Endometrium (tissue), 2 donors: ENCODE measurements around the gene SLC35G6.
"Not testable (repeated sequence)": the region's sequence is repeated elsewhere in the genome, so short reads cannot be mapped to it uniquely, and the experiment has no call there.

ENCODE experiments used
- FAIRE-seq: peaks from 2 replicates; lab custom pipeline; 2012; peaks lifted over from hg19 to GRCh38; lab: Jason Lieb, UNC
- donor health status: control.
- donor health status: control.

Gene SLC35G6

DNA sequence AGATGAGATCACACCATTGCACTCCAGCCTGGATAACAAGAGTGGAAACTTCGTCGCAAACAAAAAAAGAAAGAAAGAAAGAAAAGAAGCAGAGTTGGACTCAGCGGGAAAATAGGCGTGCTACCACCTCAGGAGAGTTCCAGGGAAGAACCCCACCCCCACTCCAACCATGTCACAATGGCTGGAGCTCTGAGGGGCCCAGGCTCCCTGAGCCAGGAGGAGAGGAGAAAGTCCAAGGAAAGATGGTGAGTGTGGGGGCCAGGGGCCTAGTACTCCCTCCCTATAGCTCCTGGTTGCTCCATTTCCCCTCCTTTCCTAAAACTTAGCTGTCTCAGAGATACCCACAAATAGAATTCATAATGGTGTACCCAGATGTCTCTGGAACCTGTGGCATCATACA lies at the start of gene SLC35G6:
Gene SLC35G6 (plus strand): TSS at position 172 of the 400 bp plus-strand sequence. CDS start 71 bp downstream, at position 243.
- not testable (repeated sequence) for FAIRE-seq

GRCh38 chr17:7432296-7432695 lies 49.0 kb upstream of the SLC35G6 start:
- no peak for FAIRE-seq

DNA sequence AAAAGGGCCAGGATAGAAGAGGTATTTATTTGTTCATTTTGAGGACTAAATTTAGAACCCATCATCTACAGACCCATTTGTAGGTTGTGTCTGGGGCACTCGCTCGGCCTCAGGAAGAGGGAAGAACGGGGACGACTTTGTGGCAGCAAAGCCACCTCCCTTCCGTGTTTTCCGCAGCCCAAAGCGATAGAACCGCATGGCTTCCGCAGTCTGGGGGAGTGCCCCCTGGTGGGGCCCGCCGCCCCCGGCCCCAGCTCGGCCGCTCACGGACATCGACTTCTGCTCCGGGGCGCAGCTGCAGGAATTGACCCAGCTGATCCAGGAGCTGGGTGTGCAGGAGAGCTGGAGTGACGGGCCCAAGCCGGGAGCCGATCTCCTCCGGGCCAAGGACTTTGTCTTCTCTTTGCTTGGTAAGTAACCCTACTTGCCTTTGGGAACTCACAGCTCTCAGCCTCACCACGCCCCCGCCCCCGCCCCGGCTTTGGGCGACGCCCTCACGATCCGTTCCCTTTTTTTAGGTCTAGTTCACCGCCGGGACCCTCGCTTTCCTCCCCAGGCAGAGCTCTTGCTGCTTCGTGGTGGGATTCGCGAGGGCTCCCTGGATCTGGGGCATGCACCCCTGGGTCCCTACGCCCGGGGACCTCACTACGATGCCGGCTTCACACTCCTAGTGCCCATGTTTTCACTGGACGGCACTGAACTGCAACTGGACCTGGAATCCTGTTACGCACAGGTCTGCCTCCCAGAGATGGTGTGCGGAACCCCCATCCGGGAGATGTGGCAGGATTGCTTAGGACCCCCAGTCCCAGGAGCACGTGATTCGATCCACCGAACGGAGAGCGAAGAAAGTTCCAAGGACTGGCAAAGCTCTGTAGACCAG lies 45.3 kb upstream of the SLC35G6 start:
- FAIRE-seq: no peak

DNA sequence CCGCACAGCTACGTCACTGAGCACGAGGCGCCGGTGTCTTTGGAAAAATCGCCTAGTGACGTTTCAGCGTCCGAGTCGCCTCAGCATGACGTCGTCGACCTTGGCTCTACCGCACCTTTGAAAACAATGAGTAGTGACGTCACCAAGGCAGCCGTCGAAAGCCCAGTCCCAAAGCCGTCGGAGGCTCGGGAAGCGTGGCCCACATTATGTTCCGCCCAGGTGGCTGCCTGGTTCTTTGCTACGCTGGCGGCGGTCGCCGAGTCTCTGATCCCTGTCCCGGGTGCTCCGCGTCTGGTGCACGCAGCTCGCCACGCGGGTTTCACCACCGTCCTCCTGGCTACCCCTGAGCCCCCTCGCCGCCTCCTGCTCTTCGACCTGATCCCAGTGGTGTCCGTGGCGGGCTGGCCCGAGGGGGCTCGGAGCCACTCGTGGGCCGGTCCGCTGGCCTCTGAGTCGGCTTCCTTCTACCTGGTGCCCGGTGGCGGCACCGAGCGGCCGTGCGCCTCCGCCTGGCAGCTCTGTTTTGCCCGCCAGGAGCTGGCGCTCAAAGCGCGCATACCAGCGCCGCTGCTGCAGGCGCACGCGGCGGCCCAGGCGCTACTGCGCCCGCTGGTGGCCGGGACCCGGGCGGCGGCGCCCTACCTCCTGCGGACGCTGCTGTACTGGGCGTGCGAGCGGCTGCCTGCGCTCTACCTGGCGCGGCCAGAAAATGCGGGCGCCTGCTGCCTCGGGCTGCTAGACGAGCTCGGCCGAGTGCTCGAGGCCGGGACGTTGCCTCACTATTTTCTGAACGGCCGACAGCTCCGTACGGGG lies 44.5 kb upstream of the SLC35G6 start:
- FAIRE-seq: no peak

DNA sequence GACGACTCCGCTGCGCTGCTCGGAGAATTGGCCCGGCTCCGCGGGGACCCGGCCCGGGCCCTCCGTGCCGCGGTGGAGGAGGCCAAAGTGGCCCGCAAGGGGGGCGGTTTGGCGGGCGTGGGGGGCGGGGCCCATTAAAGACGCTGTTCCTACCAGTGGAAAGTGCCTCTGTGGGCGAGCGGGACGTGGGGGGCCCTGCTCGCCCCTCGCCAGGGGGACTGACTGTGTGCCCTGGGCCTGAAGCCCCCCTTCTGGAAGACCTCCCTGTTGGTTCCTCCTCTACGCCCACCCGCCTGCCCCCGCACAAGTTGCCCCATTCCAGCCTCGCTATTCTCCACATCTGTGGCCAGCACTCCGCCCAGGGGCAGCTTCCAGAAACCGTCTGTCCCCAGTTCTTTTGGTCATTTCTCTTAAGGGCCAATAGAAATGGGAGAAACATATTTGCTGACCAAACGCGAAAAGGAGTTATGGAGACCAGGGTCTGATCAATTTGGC lies 43.8 kb upstream of the SLC35G6 start:
- FAIRE-seq: no peak

DNA sequence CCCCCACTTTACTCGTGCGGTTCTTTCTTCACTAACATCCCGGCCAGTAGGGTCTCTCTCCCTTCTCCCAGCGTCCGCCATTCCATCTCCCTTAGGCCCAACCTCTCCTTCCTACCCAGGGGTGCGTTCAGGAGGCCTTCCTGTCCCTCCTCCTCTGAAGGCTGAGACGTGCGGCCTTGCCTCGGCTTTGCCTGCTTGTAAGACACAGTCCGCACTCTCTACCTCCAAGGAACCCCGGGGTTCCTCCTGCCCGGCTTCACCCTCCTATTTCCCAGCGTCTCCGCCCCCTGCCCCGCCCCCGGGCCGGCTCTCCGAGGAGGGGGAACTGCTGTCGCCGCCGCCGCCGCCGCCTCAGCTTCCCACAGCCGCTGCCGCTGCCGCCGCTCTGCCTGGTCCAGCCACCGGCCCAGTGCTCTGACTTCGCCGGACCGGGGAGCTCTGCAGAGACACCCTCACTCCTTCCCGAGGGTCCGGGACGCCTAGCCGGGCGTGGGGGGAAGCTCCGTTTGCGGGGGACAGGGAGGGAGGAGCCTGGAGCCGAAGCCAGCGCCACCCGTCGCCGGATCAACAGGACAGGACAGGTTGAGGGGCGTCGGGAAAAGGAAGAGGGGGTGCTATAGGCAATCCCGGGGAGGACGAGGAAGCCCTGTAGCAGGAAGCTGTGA lies 43.2 kb upstream of the SLC35G6 start:
- FAIRE-seq: no peak

- no peak for FAIRE-seq
Observed at GRCh38 chr17:7438656-7439460, 42.4 kb upstream of the SLC35G6 start.

- FAIRE-seq: no peak
Observed at GRCh38 chr17:7439462-7440112, 41.7 kb upstream of the SLC35G6 start, which contains the start of gene FGF11. Gene FGF11 (plus strand): TSS chr17:7439512. CDS start chr17:7439621, 109 bp downstream.

GRCh38 chr17:7440113-7440833 lies 41.0 kb upstream of the SLC35G6 start:
- FAIRE-seq: no peak

- FAIRE-seq: no peak
Observed at GRCh38 chr17:7440834-7441195, 40.4 kb upstream of the SLC35G6 start.

- no peak for FAIRE-seq
Observed at GRCh38 chr17:7441266-7441665, 40.0 kb upstream of the SLC35G6 start.

GRCh38 chr17:7442142-7442541 lies 39.1 kb upstream of the SLC35G6 start:
- FAIRE-seq: no peak

DNA sequence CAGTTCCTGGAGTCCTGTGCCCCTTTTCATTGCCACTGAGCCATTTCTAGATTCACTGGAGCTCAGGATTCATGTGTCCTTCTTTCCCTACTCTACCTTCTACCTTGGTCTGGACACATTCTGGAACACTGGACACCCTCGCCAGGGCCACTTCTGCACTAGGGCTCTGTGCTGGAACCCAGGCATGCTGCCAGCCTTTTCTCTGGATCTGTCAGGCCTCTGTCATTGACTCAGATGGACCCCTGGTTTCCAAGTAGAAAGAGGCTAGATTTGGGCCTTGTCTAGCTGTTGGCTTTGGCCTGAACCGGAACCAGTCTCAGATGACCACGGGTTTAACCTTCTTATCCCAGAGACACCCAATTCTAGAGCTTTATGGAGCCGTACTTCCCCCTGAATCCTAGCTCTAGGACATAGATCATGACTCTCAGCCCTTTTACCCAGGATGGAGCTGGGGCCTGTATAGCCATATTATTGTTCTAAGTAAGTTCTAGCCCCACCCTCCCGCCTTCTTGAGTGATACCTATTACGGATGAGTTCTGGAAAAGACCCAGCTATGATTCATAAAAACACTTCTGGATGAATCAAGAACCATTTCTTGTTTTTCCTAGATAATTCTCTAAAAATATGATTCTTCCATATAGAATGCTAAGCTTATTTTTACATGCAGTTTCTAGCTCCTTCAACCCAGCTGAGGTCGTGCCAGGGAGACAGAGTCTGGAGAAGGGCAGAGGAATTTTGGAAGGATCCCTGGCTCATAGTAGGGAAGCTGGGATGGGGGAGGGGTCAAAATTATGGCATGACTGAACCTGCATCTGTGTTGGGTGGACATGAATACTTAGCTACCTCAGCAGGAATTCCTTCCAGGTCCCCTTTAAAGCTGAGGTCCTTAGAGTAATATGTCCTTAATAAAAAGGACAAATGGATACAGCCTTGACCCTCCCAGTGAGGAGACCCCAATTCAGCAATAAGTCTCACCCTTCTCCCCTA lies 37.5 kb upstream of the SLC35G6 start:
- FAIRE-seq: no peak

DNA sequence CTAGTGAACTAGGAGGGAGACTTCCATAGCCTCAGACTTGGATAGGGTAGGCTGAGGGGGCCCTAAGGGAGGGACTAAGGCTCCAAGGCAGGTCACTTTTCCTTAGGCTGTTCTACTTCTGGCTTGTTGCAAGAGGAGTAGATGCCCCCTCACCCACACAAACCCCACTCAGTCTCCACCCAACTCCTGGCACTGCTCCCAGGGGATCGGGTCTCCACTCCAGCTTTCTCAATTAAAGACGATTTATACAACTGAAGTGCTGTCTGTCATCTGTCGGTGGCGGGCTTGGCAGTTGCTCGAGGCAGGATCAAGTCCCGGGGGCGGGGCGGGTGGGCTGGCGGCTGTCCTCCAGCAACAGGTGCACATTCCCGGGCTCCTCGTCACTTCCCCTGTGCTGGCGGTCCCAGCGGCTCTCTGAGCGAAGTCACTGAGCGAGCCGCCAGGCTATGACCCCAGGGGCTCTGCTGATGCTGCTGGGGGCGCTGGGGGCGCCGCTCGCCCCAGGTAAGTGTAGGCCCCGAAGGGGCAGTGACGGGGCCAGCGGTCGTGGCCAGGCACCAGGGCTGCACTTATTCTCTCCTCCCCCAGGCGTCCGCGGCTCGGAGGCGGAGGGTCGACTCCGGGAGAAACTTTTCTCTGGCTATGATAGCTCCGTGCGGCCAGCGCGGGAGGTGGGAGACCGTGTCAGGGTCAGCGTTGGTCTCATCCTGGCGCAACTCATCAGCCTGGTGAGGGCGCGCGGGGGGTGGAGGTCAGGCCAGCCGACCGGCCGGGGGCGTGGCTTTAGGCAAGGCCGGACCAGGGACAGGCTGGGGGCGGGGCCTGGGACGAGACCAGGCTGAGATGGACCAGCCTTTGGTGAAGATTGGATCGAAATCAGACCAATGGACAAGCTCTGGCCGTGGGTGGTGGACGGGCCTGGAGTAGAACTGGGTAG lies 36.3 kb upstream of the SLC35G6 start, which contains the start of gene CHRNB1:
Gene CHRNB1 (plus strand): TSS at position 380 of the 937 bp plus-strand sequence. CDS start 67 bp downstream, at position 447.
- FAIRE-seq: no peak

- FAIRE-seq: no peak
Observed at GRCh38 chr17:7445619-7445968, 35.7 kb upstream of the SLC35G6 start.

DNA sequence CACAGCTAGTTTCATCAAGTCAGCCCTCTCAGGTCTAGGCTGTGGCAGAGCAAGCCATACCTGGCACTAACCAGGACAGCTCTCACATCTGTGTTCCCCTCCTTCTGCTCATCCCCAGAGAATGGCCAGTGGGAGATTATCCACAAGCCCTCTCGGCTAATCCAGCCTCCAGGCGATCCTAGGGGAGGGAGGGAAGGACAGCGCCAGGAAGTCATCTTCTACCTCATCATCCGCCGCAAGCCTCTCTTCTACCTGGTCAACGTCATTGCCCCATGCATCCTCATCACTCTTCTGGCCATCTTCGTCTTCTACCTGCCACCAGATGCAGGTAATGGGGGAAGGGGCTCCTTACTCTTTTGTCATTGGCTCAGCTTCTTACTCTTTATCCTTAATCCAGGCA lies 32.8 kb upstream of the SLC35G6 start:
- no peak for FAIRE-seq

GRCh38 chr17:7459961-7460545 lies 21.2 kb upstream of the SLC35G6 start:
- no peak for FAIRE-seq
